C4-2B (cell line): ENCODE measurements around the gene TFF2.

ENCODE experiments used
- CTCF ChIP-seq: fragments of 450-650 bp; conservative IDR thresholded peaks from 2 replicates; pipeline ENCODE4 v1.5.1; 2017; ENCODE audit warnings: mild to moderate bottlenecking
- ZFX ChIP-seq: fragments of 450-650 bp; IDR thresholded peaks from 2 replicates; pipeline ENCODE4 v1.6.1; 2017

GRCh38 chr21:42336054-42336453, 14.7 kb downstream of the TFF2 start:
- TF ChIP-seq CTCF (no peak), ZFX (no peak)
